HG03432 (cell line): ENCODE data around the gene OPA3.

Experiments used
- ATAC-seq: cut with Tn5 transposase; IDR thresholded peaks from one replicate; pipeline ENCODE4 v1.9.1; 2021; ENCODE audit warnings: mild to moderate bottlenecking, moderate library complexity; ENCODE audit not compliant: unreplicated experiment

OPA3 gene

GRCh38 chr19:45505996-45506245, 78.7 kb downstream of the OPA3 start:
- no peak for ATAC-seq

GRCh38 chr19:45505151-45505995, 79.2 kb downstream of the OPA3 start:
- no peak for ATAC-seq

GRCh38 chr19:45503909-45504308, 80.7 kb downstream of the OPA3 start:
- no peak for ATAC-seq

- no peak for ATAC-seq
Observed at GRCh38 chr19:45502111-45502510, 82.5 kb downstream of the OPA3 start.

- no peak for ATAC-seq
Observed at GRCh38 chr19:45501730-45502014, 82.9 kb downstream of the OPA3 start.

- ATAC-seq = no peak
Observed at GRCh38 chr19:45500918-45501729, 83.5 kb downstream of the OPA3 start.

GRCh38 chr19:45499196-45500180, 85.1 kb downstream of the OPA3 start:
- ATAC-seq = no peak

- ATAC-seq = no peak
Observed at GRCh38 chr19:45498411-45499195, 86.0 kb downstream of the OPA3 start, which contains the start of gene PPM1N. Gene PPM1N (plus strand): TSS chr19:45498443. CDS start chr19:45498473, 30 bp downstream.

GRCh38 chr19:45497791-45498190, 86.8 kb downstream of the OPA3 start:
- no peak for ATAC-seq

- ATAC-seq = peak; percentile 20
Observed at GRCh38 chr19:45496349-45496953, 88.2 kb downstream of the OPA3 start.

GRCh38 chr19:45495178-45495577, 89.4 kb downstream of the OPA3 start:
- no peak for ATAC-seq

GRCh38 chr19:45494261-45494916, 90.2 kb downstream of the OPA3 start:
- no peak for ATAC-seq

- peak; percentile 33 for ATAC-seq
Observed at GRCh38 chr19:45492627-45493470, 91.8 kb downstream of the OPA3 start.

- no peak for ATAC-seq
Observed at GRCh38 chr19:45492137-45492626, 92.4 kb downstream of the OPA3 start.

- no peak for ATAC-seq
Observed at GRCh38 chr19:45489216-45489855, 95.3 kb downstream of the OPA3 start.

- ATAC-seq = no peak
Observed at GRCh38 chr19:45488708-45489107, 95.9 kb downstream of the OPA3 start.

- peak; percentile 89 for ATAC-seq
Observed at GRCh38 chr19:45485305-45486077, 99.1 kb downstream of the OPA3 start.
